ENCODE data around the gene NOL11. TPM values are rescaled to one million over a fixed set of nuclear protein-coding genes. Genes with fewer than 3 reads are reported as not detected.

NOL11 gene
- total RNA-seq, 1 donor from 2014 or later = 22.0 TPM

GRCh38 chr17:67759355-67760171, 41.8 kb downstream of the NOL11 start:
- TF ChIP-seq, protein P1, sequence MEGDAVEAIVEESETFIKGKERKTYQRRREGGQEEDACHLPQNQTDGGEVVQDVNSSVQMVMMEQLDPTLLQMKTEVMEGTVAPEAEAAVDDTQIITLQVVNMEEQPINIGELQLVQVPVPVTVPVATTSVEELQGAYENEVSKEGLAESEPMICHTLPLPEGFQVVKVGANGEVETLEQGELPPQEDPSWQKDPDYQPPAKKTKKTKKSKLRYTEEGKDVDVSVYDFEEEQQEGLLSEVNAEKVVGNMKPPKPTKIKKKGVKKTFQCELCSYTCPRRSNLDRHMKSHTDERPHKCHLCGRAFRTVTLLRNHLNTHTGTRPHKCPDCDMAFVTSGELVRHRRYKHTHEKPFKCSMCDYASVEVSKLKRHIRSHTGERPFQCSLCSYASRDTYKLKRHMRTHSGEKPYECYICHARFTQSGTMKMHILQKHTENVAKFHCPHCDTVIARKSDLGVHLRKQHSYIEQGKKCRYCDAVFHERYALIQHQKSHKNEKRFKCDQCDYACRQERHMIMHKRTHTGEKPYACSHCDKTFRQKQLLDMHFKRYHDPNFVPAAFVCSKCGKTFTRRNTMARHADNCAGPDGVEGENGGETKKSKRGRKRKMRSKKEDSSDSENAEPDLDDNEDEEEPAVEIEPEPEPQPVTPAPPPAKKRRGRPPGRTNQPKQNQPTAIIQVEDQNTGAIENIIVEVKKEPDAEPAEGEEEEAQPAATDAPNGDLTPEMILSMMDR (IDR thresholded peaks at IDR 0.05) = no peak
- Histone ChIP-seq H3K36me3 (no peaks in the 10 kb centered on the region), H3K4me1 (no peaks in the 10 kb centered on the region), H3K9me3 (no peaks in the 10 kb centered on the region), H3K27me3 (no peaks in the 10 kb centered on the region), H3K4me3 (no peak overlapping the region), H3K27ac (no peak overlapping the region)
- no peak for DNase-seq (ENCODE audit: low spot score in 2 of 2)
- intact Hi-C loops (cut with DNase I) = no loop called here

DNA sequence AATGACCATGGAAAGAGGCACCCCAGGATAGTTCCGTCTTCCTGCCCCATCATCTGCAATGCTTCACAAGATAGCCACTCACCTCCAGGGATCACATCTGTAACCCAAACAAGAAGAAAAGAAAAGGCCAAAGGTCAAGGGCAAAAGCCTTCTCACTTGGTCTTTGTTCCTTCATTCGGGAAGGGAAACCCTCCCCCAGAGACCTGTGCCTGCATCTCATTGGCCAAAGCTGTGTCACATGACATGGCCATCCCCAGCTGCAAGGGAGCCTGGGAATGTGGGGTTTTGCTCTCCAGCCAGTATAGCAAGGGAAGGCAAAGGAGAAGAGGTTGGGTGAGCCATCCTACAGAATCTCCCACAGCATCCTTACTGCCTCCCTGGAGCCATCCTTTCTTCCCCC, 47.9 kb downstream of the NOL11 start:
- H3K9me3 ChIP-seq = no peaks in the 10 kb centered on the region
- no peak overlapping the region for H3K27ac ChIP-seq
- H3K27me3 ChIP-seq = no peaks in the 10 kb centered on the region
- no peaks in the 10 kb centered on the region for H3K4me1 ChIP-seq
- H3K36me3 ChIP-seq = no peaks in the 10 kb centered on the region
- intact Hi-C loops (cut with DNase I) = no loop called here
- H3K4me3 ChIP-seq = no peak overlapping the region
- DNase-seq (ENCODE audit: low spot score in 2 of 2) = no peak
- TF ChIP-seq, protein P1 (IDR thresholded peaks at IDR 0.05) = no peak

- no peaks in the 10 kb centered on the region for H3K4me1 ChIP-seq
- H3K36me3 ChIP-seq = no peaks in the 10 kb centered on the region
- intact Hi-C loops (cut with DNase I) = no loop called here
- H3K4me3 ChIP-seq = no peak overlapping the region
- H3K27ac ChIP-seq = no peak overlapping the region
- TF ChIP-seq, protein P1 (IDR thresholded peaks at IDR 0.05) = no peak
- H3K9me3 ChIP-seq = no peaks in the 10 kb centered on the region
- no peaks in the 10 kb centered on the region for H3K27me3 ChIP-seq
- no peak for DNase-seq (ENCODE audit: low spot score in 2 of 2)
These were observed 51.5 kb downstream of the NOL11 start for GRCh38 chr17:67769231-67769630.

GRCh38 chr17:67770539-67770938, 52.8 kb downstream of the NOL11 start:
- Histone ChIP-seq H3K4me3 (no peak overlapping the region), H3K4me1 (no peaks in the 10 kb centered on the region), H3K27ac (no peak overlapping the region), H3K27me3 (no peaks in the 10 kb centered on the region), H3K9me3 (no peaks in the 10 kb centered on the region), H3K36me3 (no peaks in the 10 kb centered on the region)
- DNase-seq (ENCODE audit: low spot score in 2 of 2) = no peak
- intact Hi-C loops (cut with DNase I) = no loop called here
- TF ChIP-seq, protein P1 (IDR thresholded peaks at IDR 0.05) = no peak

GRCh38 chr17:67772679-67773078, 54.9 kb downstream of the NOL11 start:
- intact Hi-C loops (cut with DNase I) = no loop called here
- Histone ChIP-seq H3K36me3 (no peaks in the 10 kb centered on the region), H3K4me3 (no peak overlapping the region), H3K27me3 (no peaks in the 10 kb centered on the region), H3K4me1 (no peaks in the 10 kb centered on the region), H3K27ac (no peak overlapping the region), H3K9me3 (no peaks in the 10 kb centered on the region)
- TF ChIP-seq, protein P1 (IDR thresholded peaks at IDR 0.05) = no peak
- no peak for DNase-seq (ENCODE audit: low spot score in 2 of 2)
